GM23338 (cell line): ENCODE results near the gene LAMC2. TPM values are rescaled to one million over a fixed set of nuclear protein-coding genes. Genes with fewer than 3 reads are reported as not detected.

ENCODE experiments used
- ATAC-seq: fragments of 200-7000 bp; cut with Tn5 transposase; 3 replicates; pipeline ENCODE4 v1.9.1; 2020
- DNase-seq: peaks from one replicate; pipeline ENCODE4 v3.0.0-alpha.2; 2015; ENCODE audit warnings: low spot score
- H2AFZ ChIP-seq: fragments of 200-600 bp; sonication (generic); 2 replicates; pipeline ENCODE4 v1.8.0; 2016; ENCODE audit warnings: antibody characterized with exemption, mild to moderate bottlenecking, moderate library complexity
- H3F3A ChIP-seq: fragments of 200-600 bp; sonication (generic); replicated peaks from 2 replicates; pipeline ENCODE4 v1.8.0; 2017; ENCODE audit warnings: antibody characterized with exemption, mixed run types, low read depth
- H3K27ac ChIP-seq: fragments of 200-600 bp; sonication (generic); 2 replicates; pipeline ENCODE4 v1.6.1; 2016; ENCODE audit warnings: low read depth
- H3K27me3 ChIP-seq: fragments of 200-600 bp; sonication (generic); 2 replicates; pipeline ENCODE4 v1.8.0; 2016; ENCODE audit warnings: mild to moderate bottlenecking, mixed run types, moderate library complexity; ENCODE audit not compliant: insufficient read depth
- H3K36me3 ChIP-seq: fragments of 200-600 bp; sonication (generic); 2 replicates; pipeline ENCODE4 v1.8.0; 2016; ENCODE audit warnings: mild to moderate bottlenecking; ENCODE audit not compliant: insufficient read depth
- H3K4me1 ChIP-seq: fragments of 200-600 bp; sonication (generic); 2 replicates; pipeline ENCODE4 v1.8.0; 2016; ENCODE audit warnings: mild to moderate bottlenecking, moderate library complexity; ENCODE audit not compliant: insufficient read depth
- H3K4me2 ChIP-seq: fragments of 200-600 bp; sonication (generic); 2 replicates; pipeline ENCODE4 v1.7.1; 2017; ENCODE audit warnings: mixed run types
- H3K4me3 ChIP-seq: fragments of 200-600 bp; sonication (generic); 2 replicates; pipeline ENCODE4 v1.6.1; 2016; ENCODE audit warnings: mixed run types
- H3K79me2 ChIP-seq: fragments of 200-600 bp; sonication (generic); replicated peaks from 2 replicates; pipeline ENCODE4 v1.8.0; 2017; ENCODE audit warnings: mild to moderate bottlenecking; ENCODE audit not compliant: insufficient read depth
- H3K9me2 ChIP-seq: fragments of 200-600 bp; sonication (generic); 2 replicates; pipeline ENCODE4 v1.8.0; 2017; ENCODE audit not compliant: insufficient read depth
- H4K20me1 ChIP-seq: fragments of 200-600 bp; sonication (generic); replicated peaks from 2 replicates; pipeline ENCODE4 v1.8.0; 2017; ENCODE audit warnings: mild to moderate bottlenecking; ENCODE audit not compliant: insufficient read depth
- H3K27ac Mint-ChIP-seq: 2 replicates; pipeline ENCODE4 v1.8.0; 2020; ENCODE audit warnings: inconsistent platforms, mild to moderate bottlenecking, moderate library complexity, mixed read lengths
- H3K27me3 Mint-ChIP-seq: 3 replicates; pipeline ENCODE4 v1.8.0; 2022; ENCODE audit warnings: low read depth, mild to moderate bottlenecking, moderate library complexity, mixed read lengths, inconsistent platforms; ENCODE audit not compliant: insufficient read depth, poor library complexity
- H3K36me3 Mint-ChIP-seq: 3 replicates; pipeline ENCODE4 v1.8.0; 2021; ENCODE audit warnings: low read depth, mild to moderate bottlenecking, inconsistent platforms, moderate library complexity, mixed read lengths
- H3K4me1 Mint-ChIP-seq: 3 replicates; pipeline ENCODE4 v1.8.0; 2020; ENCODE audit warnings: mild to moderate bottlenecking, inconsistent platforms, mixed read lengths
- H3K4me3 Mint-ChIP-seq: 3 replicates; pipeline ENCODE4 v1.8.0; 2021; ENCODE audit warnings: moderate library complexity, mild to moderate bottlenecking, inconsistent platforms, mixed read lengths
- H3K9me3 Mint-ChIP-seq: 3 replicates; pipeline ENCODE4 v1.8.0; 2020; ENCODE audit warnings: moderate library complexity, mild to moderate bottlenecking, inconsistent platforms, mixed read lengths
- EZH2 ChIP-seq: fragments of 200-600 bp; sonication (generic); IDR thresholded peaks from one replicate; pipeline ENCODE4 v1.8.0; 2017; ENCODE audit warnings: antibody characterized with exemption, mild to moderate bottlenecking, low read depth; ENCODE audit not compliant: unreplicated experiment
- EZH2phosphoT487 ChIP-seq: fragments of 200-600 bp; sonication (generic); IDR thresholded peaks from one replicate; pipeline ENCODE4 v1.8.1; 2018; ENCODE audit warnings: antibody characterized with exemption; ENCODE audit not compliant: unreplicated experiment
- NANOG ChIP-seq: IDR thresholded peaks from 2 replicates; pipeline ENCODE4 v1.6.1; 2016; ENCODE audit warnings: antibody characterized with exemption, borderline replicate concordance
- POLR2AphosphoS5 ChIP-seq: IDR thresholded peaks from 2 replicates; pipeline ENCODE4 v1.6.1; 2016; ENCODE audit warnings: antibody characterized with exemption, low read depth
- STAT1 ChIP-seq: IDR thresholded peaks from one replicate; pipeline ENCODE4 v1.6.1; 2016; ENCODE audit warnings: antibody characterized with exemption; ENCODE audit not compliant: unreplicated experiment
- ZNF114 ChIP-seq: fragments of 250-450 bp; sonication (Bioruptor Pico); IDR thresholded peaks from 2 replicates; pipeline ENCODE4 v1.5.0; 2020; ENCODE audit warnings: mild to moderate bottlenecking, moderate library complexity
- polyA plus RNA-seq: library from polyadenylated mRNA; unstranded; fragments of >200 nt; fragmentation: Nextera tagmentation; extraction: Ambion mirVana; gene quantifications from 2 replicates; pipeline ENCODE4 v1.2.1, GENCODE V29; 2016
- total RNA-seq: library from RNA; depleted of rRNA; stranded (reverse); fragments of >200 nt; shearing (Covaris generic); gene quantifications from 2 replicates; pipeline ENCODE4 v1.2.3, GENCODE V29; 2014
- TF ChIP-seq, protein P1 (sequence below): IDR thresholded peaks from one replicate; pipeline ENCODE4 v1.6.1; 2018; ENCODE audit warnings: antibody characterized with exemption; ENCODE audit not compliant: unreplicated experiment
- TF ChIP-seq, protein P2 (sequence below): fragments of 250-450 bp; sonication (Bioruptor Pico); IDR thresholded peaks from 2 replicates; pipeline ENCODE4 v1.5.0; 2020; ENCODE audit warnings: mild to moderate bottlenecking, moderate library complexity

LAMC2 gene
- total and polyA plus RNA-seq, 2 experiments from 2014 or later: 4.3 to 19.5 TPM

DNA sequence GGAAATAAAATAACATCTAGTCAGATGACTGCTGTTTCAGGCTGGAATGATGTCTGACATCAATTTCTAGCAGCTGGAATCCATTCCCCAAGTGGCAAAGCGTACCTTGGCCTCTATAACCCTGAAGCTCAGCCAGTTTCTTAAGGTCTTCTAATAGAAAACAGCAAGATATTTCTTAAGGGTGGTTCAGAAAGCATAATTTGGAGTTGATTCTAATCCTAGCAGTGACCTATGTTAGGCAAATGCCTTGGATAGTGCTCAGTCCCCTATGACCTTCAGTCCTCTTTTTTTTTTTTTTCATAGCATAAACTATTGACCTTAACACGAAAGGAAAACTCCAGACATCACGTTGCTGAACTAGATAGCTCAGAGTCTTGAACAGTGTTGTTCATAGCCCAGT lies 56.5 kb downstream of the LAMC2 start:
- DNase-seq (no peak), ATAC-seq (no peak)
- no peaks in the 10 kb centered on the region for H4K20me1 ChIP-seq
- Mint-ChIP-seq H3K36me3 (0 out of 3 replicates have a peak, but pooled peaks cover 6% of the 10 kb centered on the region), H3K27ac (no peak overlapping the region; the same call in 1 of the 2 replicates), H3K27me3 (peaks cover 2% of the 10 kb centered on the region), H3K4me3 (no peak overlapping the region), H3K4me1 (0 out of 3 replicates have a peak, but pooled peaks cover 3% of the 10 kb centered on the region), H3K9me3 (no peaks in the 10 kb centered on the region)
- TF ChIP-seq NANOG (no peak), ZNF114 (no peak), POLR2AphosphoS5 (no peak), EZH2phosphoT487 (no peak), STAT1 (no peak), EZH2 (no peak)
- TF ChIP-seq, protein P1, sequence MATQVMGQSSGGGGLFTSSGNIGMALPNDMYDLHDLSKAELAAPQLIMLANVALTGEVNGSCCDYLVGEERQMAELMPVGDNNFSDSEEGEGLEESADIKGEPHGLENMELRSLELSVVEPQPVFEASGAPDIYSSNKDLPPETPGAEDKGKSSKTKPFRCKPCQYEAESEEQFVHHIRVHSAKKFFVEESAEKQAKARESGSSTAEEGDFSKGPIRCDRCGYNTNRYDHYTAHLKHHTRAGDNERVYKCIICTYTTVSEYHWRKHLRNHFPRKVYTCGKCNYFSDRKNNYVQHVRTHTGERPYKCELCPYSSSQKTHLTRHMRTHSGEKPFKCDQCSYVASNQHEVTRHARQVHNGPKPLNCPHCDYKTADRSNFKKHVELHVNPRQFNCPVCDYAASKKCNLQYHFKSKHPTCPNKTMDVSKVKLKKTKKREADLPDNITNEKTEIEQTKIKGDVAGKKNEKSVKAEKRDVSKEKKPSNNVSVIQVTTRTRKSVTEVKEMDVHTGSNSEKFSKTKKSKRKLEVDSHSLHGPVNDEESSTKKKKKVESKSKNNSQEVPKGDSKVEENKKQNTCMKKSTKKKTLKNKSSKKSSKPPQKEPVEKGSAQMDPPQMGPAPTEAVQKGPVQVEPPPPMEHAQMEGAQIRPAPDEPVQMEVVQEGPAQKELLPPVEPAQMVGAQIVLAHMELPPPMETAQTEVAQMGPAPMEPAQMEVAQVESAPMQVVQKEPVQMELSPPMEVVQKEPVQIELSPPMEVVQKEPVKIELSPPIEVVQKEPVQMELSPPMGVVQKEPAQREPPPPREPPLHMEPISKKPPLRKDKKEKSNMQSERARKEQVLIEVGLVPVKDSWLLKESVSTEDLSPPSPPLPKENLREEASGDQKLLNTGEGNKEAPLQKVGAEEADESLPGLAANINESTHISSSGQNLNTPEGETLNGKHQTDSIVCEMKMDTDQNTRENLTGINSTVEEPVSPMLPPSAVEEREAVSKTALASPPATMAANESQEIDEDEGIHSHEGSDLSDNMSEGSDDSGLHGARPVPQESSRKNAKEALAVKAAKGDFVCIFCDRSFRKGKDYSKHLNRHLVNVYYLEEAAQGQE: no peak
- no peaks in the 10 kb centered on the region for H3K27me3 ChIP-seq
- H3K4me2 ChIP-seq: no peak overlapping the region
- no peak overlapping the region for H3K27ac ChIP-seq
- H3K36me3 ChIP-seq: peaks cover 4% of the 10 kb centered on the region; the same call in 1 of the 2 replicates
- no peaks in the 10 kb centered on the region for H3K4me1 ChIP-seq
- no peak overlapping the region for H3K4me3 ChIP-seq
- H3K9me2 ChIP-seq: no peaks in the 10 kb centered on the region
- no peaks in the 10 kb centered on the region for H3F3A ChIP-seq
- H2AFZ ChIP-seq: no peak overlapping the region
- H3K79me2 ChIP-seq: no peaks in the 10 kb centered on the region

DNA sequence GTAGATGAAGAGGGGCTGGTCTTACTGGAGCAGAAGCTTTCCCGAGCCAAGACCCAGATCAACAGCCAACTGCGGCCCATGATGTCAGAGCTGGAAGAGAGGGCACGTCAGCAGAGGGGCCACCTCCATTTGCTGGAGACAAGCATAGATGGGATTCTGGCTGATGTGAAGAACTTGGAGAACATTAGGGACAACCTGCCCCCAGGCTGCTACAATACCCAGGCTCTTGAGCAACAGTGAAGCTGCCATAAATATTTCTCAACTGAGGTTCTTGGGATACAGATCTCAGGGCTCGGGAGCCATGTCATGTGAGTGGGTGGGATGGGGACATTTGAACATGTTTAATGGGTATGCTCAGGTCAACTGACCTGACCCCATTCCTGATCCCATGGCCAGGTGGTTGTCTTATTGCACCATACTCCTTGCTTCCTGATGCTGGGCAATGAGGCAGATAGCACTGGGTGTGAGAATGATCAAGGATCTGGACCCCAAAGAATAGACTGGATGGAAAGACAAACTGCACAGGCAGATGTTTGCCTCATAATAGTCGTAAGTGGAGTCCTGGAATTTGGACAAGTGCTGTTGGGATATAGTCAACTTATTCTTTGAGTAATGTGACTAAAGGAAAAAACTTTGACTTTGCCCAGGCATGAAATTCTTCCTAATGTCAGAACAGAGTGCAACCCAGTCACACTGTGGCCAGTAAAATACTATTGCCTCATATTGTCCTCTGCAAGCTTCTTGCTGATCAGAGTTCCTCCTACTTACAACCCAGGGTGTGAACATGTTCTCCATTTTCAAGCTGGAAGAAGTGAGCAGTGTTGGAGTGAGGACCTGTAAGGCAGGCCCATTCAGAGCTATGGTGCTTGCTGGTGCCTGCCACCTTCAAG lies 57.3 kb downstream of the LAMC2 start:
- H3K36me3 Mint-ChIP-seq: 0 out of 3 replicates have a peak, but pooled peaks cover 6% of the 10 kb centered on the region
- no peak overlapping the region for H3K4me2 ChIP-seq
- no peaks in the 10 kb centered on the region for H3F3A ChIP-seq
- peaks cover 6% of the 10 kb centered on the region; the same call in 2 of the 3 replicates for H3K4me1 Mint-ChIP-seq
- H3K4me3 ChIP-seq: no peak overlapping the region
- peaks cover 2% of the 10 kb centered on the region for H3K27me3 Mint-ChIP-seq
- no peak overlapping the region for H3K4me3 Mint-ChIP-seq
- H3K27ac ChIP-seq: no peak overlapping the region
- H2AFZ ChIP-seq: no peak overlapping the region
- H3K4me1 ChIP-seq: no peaks in the 10 kb centered on the region
- H4K20me1 ChIP-seq: no peaks in the 10 kb centered on the region
- H3K79me2 ChIP-seq: no peaks in the 10 kb centered on the region
- H3K27me3 ChIP-seq: no peaks in the 10 kb centered on the region
- H3K9me3 Mint-ChIP-seq: no peaks in the 10 kb centered on the region
- no peak overlapping the region for H3K27ac Mint-ChIP-seq
- DNase-seq: no peak
- no peak for ATAC-seq
- H3K36me3 ChIP-seq: peaks cover 4% of the 10 kb centered on the region; the same call in 1 of the 2 replicates
- no peaks in the 10 kb centered on the region for H3K9me2 ChIP-seq
- TF ChIP-seq, protein P2, sequence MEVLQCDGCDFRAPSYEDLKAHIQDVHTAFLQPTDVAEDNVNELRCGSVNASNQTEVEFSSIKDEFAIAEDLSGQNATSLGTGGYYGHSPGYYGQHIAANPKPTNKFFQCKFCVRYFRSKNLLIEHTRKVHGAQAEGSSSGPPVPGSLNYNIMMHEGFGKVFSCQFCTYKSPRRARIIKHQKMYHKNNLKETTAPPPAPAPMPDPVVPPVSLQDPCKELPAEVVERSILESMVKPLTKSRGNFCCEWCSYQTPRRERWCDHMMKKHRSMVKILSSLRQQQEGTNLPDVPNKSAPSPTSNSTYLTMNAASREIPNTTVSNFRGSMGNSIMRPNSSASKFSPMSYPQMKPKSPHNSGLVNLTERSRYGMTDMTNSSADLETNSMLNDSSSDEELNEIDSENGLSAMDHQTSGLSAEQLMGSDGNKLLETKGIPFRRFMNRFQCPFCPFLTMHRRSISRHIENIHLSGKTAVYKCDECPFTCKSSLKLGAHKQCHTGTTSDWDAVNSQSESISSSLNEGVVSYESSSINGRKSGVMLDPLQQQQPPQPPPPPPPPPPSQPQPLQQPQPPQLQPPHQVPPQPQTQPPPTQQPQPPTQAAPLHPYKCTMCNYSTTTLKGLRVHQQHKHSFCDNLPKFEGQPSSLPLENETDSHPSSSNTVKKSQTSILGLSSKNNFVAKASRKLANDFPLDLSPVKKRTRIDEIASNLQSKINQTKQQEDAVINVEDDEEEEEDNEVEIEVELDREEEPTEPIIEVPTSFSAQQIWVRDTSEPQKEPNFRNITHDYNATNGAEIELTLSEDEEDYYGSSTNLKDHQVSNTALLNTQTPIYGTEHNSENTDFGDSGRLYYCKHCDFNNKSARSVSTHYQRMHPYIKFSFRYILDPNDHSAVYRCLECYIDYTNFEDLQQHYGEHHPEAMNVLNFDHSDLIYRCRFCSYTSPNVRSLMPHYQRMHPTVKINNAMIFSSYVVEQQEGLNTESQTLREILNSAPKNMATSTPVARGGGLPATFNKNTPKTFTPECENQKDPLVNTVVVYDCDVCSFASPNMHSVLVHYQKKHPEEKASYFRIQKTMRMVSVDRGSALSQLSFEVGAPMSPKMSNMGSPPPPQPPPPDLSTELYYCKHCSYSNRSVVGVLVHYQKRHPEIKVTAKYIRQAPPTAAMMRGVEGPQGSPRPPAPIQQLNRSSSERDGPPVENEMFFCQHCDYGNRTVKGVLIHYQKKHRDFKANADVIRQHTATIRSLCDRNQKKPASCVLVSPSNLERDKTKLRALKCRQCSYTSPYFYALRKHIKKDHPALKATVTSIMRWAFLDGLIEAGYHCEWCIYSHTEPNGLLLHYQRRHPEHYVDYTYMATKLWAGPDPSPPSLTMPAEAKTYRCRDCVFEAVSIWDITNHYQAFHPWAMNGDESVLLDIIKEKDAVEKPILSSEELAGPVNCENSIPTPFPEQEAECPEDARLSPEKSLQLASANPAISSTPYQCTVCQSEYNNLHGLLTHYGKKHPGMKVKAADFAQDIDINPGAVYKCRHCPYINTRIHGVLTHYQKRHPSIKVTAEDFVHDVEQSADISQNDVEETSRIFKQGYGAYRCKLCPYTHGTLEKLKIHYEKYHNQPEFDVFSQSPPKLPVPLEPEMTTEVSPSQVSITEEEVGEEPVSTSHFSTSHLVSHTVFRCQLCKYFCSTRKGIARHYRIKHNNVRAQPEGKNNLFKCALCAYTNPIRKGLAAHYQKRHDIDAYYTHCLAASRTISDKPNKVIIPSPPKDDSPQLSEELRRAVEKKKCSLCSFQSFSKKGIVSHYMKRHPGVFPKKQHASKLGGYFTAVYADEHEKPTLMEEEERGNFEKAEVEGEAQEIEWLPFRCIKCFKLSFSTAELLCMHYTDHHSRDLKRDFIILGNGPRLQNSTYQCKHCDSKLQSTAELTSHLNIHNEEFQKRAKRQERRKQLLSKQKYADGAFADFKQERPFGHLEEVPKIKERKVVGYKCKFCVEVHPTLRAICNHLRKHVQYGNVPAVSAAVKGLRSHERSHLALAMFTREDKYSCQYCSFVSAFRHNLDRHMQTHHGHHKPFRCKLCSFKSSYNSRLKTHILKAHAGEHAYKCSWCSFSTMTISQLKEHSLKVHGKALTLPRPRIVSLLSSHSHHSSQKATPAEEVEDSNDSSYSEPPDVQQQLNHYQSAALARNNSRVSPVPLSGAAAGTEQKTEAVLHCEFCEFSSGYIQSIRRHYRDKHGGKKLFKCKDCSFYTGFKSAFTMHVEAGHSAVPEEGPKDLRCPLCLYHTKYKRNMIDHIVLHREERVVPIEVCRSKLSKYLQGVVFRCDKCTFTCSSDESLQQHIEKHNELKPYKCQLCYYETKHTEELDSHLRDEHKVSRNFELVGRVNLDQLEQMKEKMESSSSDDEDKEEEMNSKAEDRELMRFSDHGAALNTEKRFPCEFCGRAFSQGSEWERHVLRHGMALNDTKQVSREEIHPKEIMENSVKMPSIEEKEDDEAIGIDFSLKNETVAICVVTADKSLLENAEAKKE (CRISPR knock-in tag): no peak
